Measurements from ENCODE around the gene CFAP161. TPM values are rescaled to one million over a fixed set of nuclear protein-coding genes. Genes with fewer than 3 reads are reported as not detected.
A peak's percentile ranks its signal among the peaks of the same experiment; 100 is the strongest.

The CFAP161 gene
- total and polyA plus RNA-seq, 2 experiments from 2014 or later: not detected

GRCh38 chr15:81185631-81186295 lies 51.7 kb downstream of the CFAP161 start:
- H3K9ac ChIP-seq: no peak overlapping the region
- H3K27me3 ChIP-seq (replicated peaks; ENCODE audit: insufficient read depth): no peaks in the 10 kb centered on the region
- DNase-seq: no peak
- H3K4me3 ChIP-seq: no peak overlapping the region
- H3F3A ChIP-seq (ENCODE audit: insufficient read depth): peaks cover 34% of the 10 kb centered on the region
- in situ Hi-C loops (cut with MboI): no loop called here
- H3K79me2 ChIP-seq (ENCODE audit: insufficient read depth): no peaks in the 10 kb centered on the region
- peak overlapping the region; percentile 7; the same call in 1 of the 2 replicates for H3K27ac ChIP-seq
- no peak overlapping the region for H2AFZ ChIP-seq
- no peaks in the 10 kb centered on the region for H4K20me1 ChIP-seq (ENCODE audit: insufficient read depth)
- H3K4me1 ChIP-seq (ENCODE audit: insufficient read depth): peaks cover 46% of the 10 kb centered on the region
- H3K9me2 ChIP-seq (ENCODE audit: insufficient read depth): no peaks in the 10 kb centered on the region
- TF ChIP-seq EZH2 (IDR thresholded peaks at IDR 0.05; ENCODE audit: insufficient read depth, poor library complexity, severe bottlenecking) (no peak), EZH2phosphoT487 (IDR thresholded peaks at IDR 0.05; ENCODE audit: insufficient read depth, low read depth) (no peak)
- WGBS, 2 experiments (ENCODE audit: low coverage in 1 of 2, low lambda C conversion rate in 2 of 2, missing lambda C conversion rate in 2 of 2): 45 to 49% methylated on average over 5 of the region's 5 CpGs
- H3K4me2 ChIP-seq (ENCODE audit: unreplicated experiment): no peak overlapping the region
- H3K36me3 ChIP-seq (ENCODE audit: low read depth): no peaks in the 10 kb centered on the region
- no peaks in the 10 kb centered on the region for H3K9me3 ChIP-seq (ENCODE audit: low read depth)

- Histone ChIP-seq H3K4me3 (no peak overlapping the region), H3K36me3 (ENCODE audit: low read depth) (no peaks in the 10 kb centered on the region), H3K9me3 (ENCODE audit: low read depth) (no peaks in the 10 kb centered on the region), H4K20me1 (ENCODE audit: insufficient read depth) (no peaks in the 10 kb centered on the region), H3K79me2 (ENCODE audit: insufficient read depth) (no peaks in the 10 kb centered on the region), H3K27ac (no peak overlapping the region), H3K4me2 (ENCODE audit: unreplicated experiment) (no peak overlapping the region), H3K9me2 (ENCODE audit: insufficient read depth) (no peaks in the 10 kb centered on the region), H3K4me1 (ENCODE audit: insufficient read depth) (peaks cover 37% of the 10 kb centered on the region), H2AFZ (no peak overlapping the region), H3F3A (ENCODE audit: insufficient read depth) (peaks cover 27% of the 10 kb centered on the region), H3K27me3 (replicated peaks; ENCODE audit: insufficient read depth) (no peaks in the 10 kb centered on the region), H3K9ac (no peak overlapping the region)
- WGBS, 2 experiments (ENCODE audit: low coverage in 1 of 2, low lambda C conversion rate in 2 of 2, missing lambda C conversion rate in 2 of 2): 77 to 88% methylated on average over 8 of the region's 8 CpGs
- in situ Hi-C loops (cut with MboI): no loop called here
- no peak for DNase-seq
- no peak for TF ChIP-seq EZH2 (IDR thresholded peaks at IDR 0.05; ENCODE audit: insufficient read depth, poor library complexity, severe bottlenecking)
- no peak for TF ChIP-seq EZH2phosphoT487 (IDR thresholded peaks at IDR 0.05; ENCODE audit: insufficient read depth, low read depth)
Observed at GRCh38 chr15:81188354-81188753, 54.3 kb downstream of the CFAP161 start.

GRCh38 chr15:81189583-81190283 lies 55.7 kb downstream of the CFAP161 start:
- in situ Hi-C loops (cut with MboI): no loop called here
- H3F3A ChIP-seq (ENCODE audit: insufficient read depth): peaks cover 18% of the 10 kb centered on the region

GRCh38 chr15:81190922-81191507 lies 56.9 kb downstream of the CFAP161 start:
- in situ Hi-C loops (cut with MboI): no loop called here
- peak overlapping the region; percentile 88 for H3K27ac ChIP-seq
- WGBS, 2 experiments (ENCODE audit: low coverage in 1 of 2, low lambda C conversion rate in 2 of 2, missing lambda C conversion rate in 2 of 2): 65 to 68% methylated on average over 3 of the region's 3 CpGs

More at GRCh38 chr15:81189583-81190283, 55.7 kb downstream of the CFAP161 start:
- H3K4me2 ChIP-seq (ENCODE audit: unreplicated experiment): peak overlapping the region; percentile 39
- H2AFZ ChIP-seq: peak overlapping the region; percentile 21
- no peak for TF ChIP-seq EZH2 (IDR thresholded peaks at IDR 0.05; ENCODE audit: insufficient read depth, poor library complexity, severe bottlenecking)
- peak; percentile 60; the same call in 1 of the 2 replicates for TF ChIP-seq EZH2phosphoT487 (IDR thresholded peaks at IDR 0.05; ENCODE audit: insufficient read depth, low read depth)
- peak overlapping the region; percentile 2; the same call in 1 of the 2 replicates for H3K4me3 ChIP-seq
- H3K27me3 ChIP-seq (replicated peaks; ENCODE audit: insufficient read depth): no peaks in the 10 kb centered on the region
- H3K9me3 ChIP-seq (ENCODE audit: low read depth): no peaks in the 10 kb centered on the region
- no peaks in the 10 kb centered on the region for H4K20me1 ChIP-seq (ENCODE audit: insufficient read depth)
- peak; percentile 96 for DNase-seq
- no peaks in the 10 kb centered on the region for H3K9me2 ChIP-seq (ENCODE audit: insufficient read depth)
- H3K9ac ChIP-seq: peak overlapping the region; percentile 68
- WGBS, 2 experiments (ENCODE audit: low coverage in 1 of 2, low lambda C conversion rate in 2 of 2, missing lambda C conversion rate in 2 of 2): 0 to 2% methylated on average over 11 of the region's 11 CpGs
- H3K4me1 ChIP-seq (ENCODE audit: insufficient read depth): peaks cover 26% of the 10 kb centered on the region
- no peaks in the 10 kb centered on the region for H3K79me2 ChIP-seq (ENCODE audit: insufficient read depth)
- H3K27ac ChIP-seq: peak overlapping the region; percentile 88
- H3K36me3 ChIP-seq (ENCODE audit: low read depth): no peaks in the 10 kb centered on the region

More at GRCh38 chr15:81190922-81191507, 56.9 kb downstream of the CFAP161 start:
- Histone ChIP-seq H3K9me2 (ENCODE audit: insufficient read depth) (no peaks in the 10 kb centered on the region), H3K4me2 (ENCODE audit: unreplicated experiment) (peak overlapping the region; percentile 16), H4K20me1 (ENCODE audit: insufficient read depth) (no peaks in the 10 kb centered on the region), H3K9me3 (ENCODE audit: low read depth) (no peaks in the 10 kb centered on the region), H3K4me3 (no peak overlapping the region), H3F3A (ENCODE audit: insufficient read depth) (peaks cover 17% of the 10 kb centered on the region), H3K4me1 (ENCODE audit: insufficient read depth) (peaks cover 25% of the 10 kb centered on the region), H3K36me3 (ENCODE audit: low read depth) (no peaks in the 10 kb centered on the region), H3K9ac (peak overlapping the region; percentile 68; the same call in 1 of the 2 replicates), H2AFZ (peak overlapping the region; percentile 21; the same call in 1 of the 2 replicates), H3K27me3 (replicated peaks; ENCODE audit: insufficient read depth) (no peaks in the 10 kb centered on the region), H3K79me2 (ENCODE audit: insufficient read depth) (no peaks in the 10 kb centered on the region)
- DNase-seq: no peak
- no peak for TF ChIP-seq EZH2phosphoT487 (IDR thresholded peaks at IDR 0.05; ENCODE audit: insufficient read depth, low read depth)
- no peak for TF ChIP-seq EZH2 (IDR thresholded peaks at IDR 0.05; ENCODE audit: insufficient read depth, poor library complexity, severe bottlenecking)

All from GM23248 (cell line).